Small intestine (tissue), 7 donors: ENCODE measurements around the gene LHPP. TPM values are rescaled to one million over a fixed set of nuclear protein-coding genes. Genes with fewer than 3 reads are reported as not detected.

Experiments used
- DNase-seq, 2 donors: peaks; one replicate each; pipeline versions ENCODE4 v3.0.0 to v3.0.0-alpha.2; 2013
- FAIRE-seq: peaks from 2 replicates; lab custom pipeline; 2012; peaks lifted over from hg19 to GRCh38; lab: Jason Lieb, UNC
- H3K27ac ChIP-seq, 3 donors: one replicate each; pipeline ENCODE4 v1.5.1; 2013; ENCODE audit warnings: low read length in 2 of 3, mild to moderate bottlenecking in 2 of 3, control low read depth in 1 of 3, inconsistent platforms in 1 of 3, low read depth in 1 of 3, moderate library complexity in 1 of 3
- H3K27me3 ChIP-seq, 3 donors: one replicate each; pipeline ENCODE4 v1.6.1; 2013; ENCODE audit warnings: low read length in 3 of 3, inconsistent platforms in 1 of 3; ENCODE audit not compliant: control insufficient read depth in 3 of 3, insufficient read depth in 3 of 3
- H3K36me3 ChIP-seq, 3 donors: one replicate each; pipeline ENCODE4 v1.6.1; 2013; ENCODE audit warnings: low read length in 3 of 3, inconsistent platforms in 1 of 3, low read depth in 1 of 3, mild to moderate bottlenecking in 1 of 3, moderate library complexity in 1 of 3; ENCODE audit not compliant: control insufficient read depth in 3 of 3, insufficient read depth in 2 of 3
- H3K4me1 ChIP-seq, 3 donors: one replicate each; pipeline ENCODE4 v1.6.1; 2013; ENCODE audit warnings: low read length in 2 of 3, inconsistent platforms in 1 of 3, low read depth in 1 of 3, mild to moderate bottlenecking in 1 of 3, moderate library complexity in 1 of 3; ENCODE audit not compliant: control insufficient read depth in 3 of 3, insufficient read depth in 2 of 3
- H3K4me3 ChIP-seq, 3 donors: one replicate each; pipeline ENCODE4 v1.5.1; 2013; ENCODE audit warnings: low read length in 3 of 3, control low read depth in 1 of 3, inconsistent platforms in 1 of 3, low read depth in 1 of 3, mild to moderate bottlenecking in 1 of 3, moderate library complexity in 1 of 3
- H3K9me3 ChIP-seq, 2 donors: one replicate each; pipeline ENCODE4 v1.6.1; 2013; ENCODE audit warnings: low read depth in 1 of 2, low read length in 1 of 2; ENCODE audit not compliant: control insufficient read depth in 2 of 2, insufficient read depth in 1 of 2
- WGBS, 3 donors: extraction: QIAGEN DNeasy Blood & Tissue Kit; methylation state at CpG; one replicate each; pipeline ENCODE4 v1.1.7; 2013; 5-methylcytosine and 5-hydroxymethylcytosine counted together
- polyA plus RNA-seq, 4 donors: library from polyadenylated mRNA; stranded (reverse) in 3 of 4; unstranded in 1 of 4; fragments of 200-250 nt in 3 of 4; fragments of 120-200 nt in 1 of 4; gene quantifications; one replicate each; pipeline versions ENCODE4 v1.2.1 to v1.2.3, GENCODE V29; 2013
- donor health status: healthy with polysubstance abuse.
- donor health status: control.
- donor health status: control.
- donor health status: Bipolar disorder and iron deficiency.
- donor health status: healthy.

The LHPP gene
- polyA plus RNA-seq, 4 donors = 17.2 to 47.7 (median 35.0) TPM

- H3K4me1 ChIP-seq = peaks cover 9 to 33% (median 12%) of the 10 kb centered on the region in 3 donors
- no peaks in the 10 kb centered on the region for H3K27me3 ChIP-seq
- H3K27ac ChIP-seq = no peak overlapping the region
- H3K36me3 ChIP-seq = peaks cover 0 to 59% (median 0%) of the 10 kb centered on the region in 3 donors
- no peaks in the 10 kb centered on the region for H3K9me3 ChIP-seq
- 71 to 90% (median 90%) methylated on average over 6 of the region's 6 CpGs for WGBS, 3 donors
- no peak for FAIRE-seq
- no peak overlapping the region for H3K4me3 ChIP-seq
- no peak for DNase-seq
These were observed 167.8 kb downstream of the LHPP start for GRCh38 chr10:124629415-124629814.

- Histone ChIP-seq H3K9me3 (peaks cover 0 to 3% of the 10 kb centered on the region in 2 donors), H3K36me3 (peaks cover 0 to 57% (median 0%) of the 10 kb centered on the region in 3 donors), H3K4me1 (peaks cover 9 to 33% (median 12%) of the 10 kb centered on the region in 3 donors), H3K27me3 (no peaks in the 10 kb centered on the region), H3K27ac (no peak overlapping the region), H3K4me3 (no peak overlapping the region)
- DNase-seq (no peak), FAIRE-seq (no peak)
- WGBS, 3 donors = 79 to 92% (median 92%) methylated on average over 6 of the region's 6 CpGs
These were observed 168.2 kb downstream of the LHPP start for GRCh38 chr10:124629842-124630241.

- FAIRE-seq = no peak
- H3K9me3 ChIP-seq = peaks cover 0 to 3% of the 10 kb centered on the region in 2 donors
- no peaks in the 10 kb centered on the region for H3K27me3 ChIP-seq
- DNase-seq = no peak
- no peak overlapping the region for H3K4me3 ChIP-seq
- 95 to 96% (median 96%) methylated on average over 5 of the region's 5 CpGs for WGBS, 3 donors
- no peak overlapping the region for H3K27ac ChIP-seq
- peaks cover 0 to 53% (median 0%) of the 10 kb centered on the region in 3 donors for H3K36me3 ChIP-seq
- H3K4me1 ChIP-seq = peaks cover 9 to 33% (median 12%) of the 10 kb centered on the region in 3 donors
These were observed 168.9 kb downstream of the LHPP start for GRCh38 chr10:124630551-124630950.

GRCh38 chr10:124632064-124632531 lies 170.5 kb downstream of the LHPP start:
- H3K9me3 ChIP-seq = peaks cover 0 to 5% of the 10 kb centered on the region in 2 donors
- no peak for FAIRE-seq

GRCh38 chr10:124632566-124632965 lies 170.9 kb downstream of the LHPP start:
- peaks cover 0 to 5% of the 10 kb centered on the region in 2 donors for H3K9me3 ChIP-seq
- H3K27ac ChIP-seq = no peak overlapping the region
- no peak overlapping the region for H3K4me3 ChIP-seq
- FAIRE-seq (no peak), DNase-seq (no peak)
- WGBS, 3 donors = 84 to 91% (median 87%) methylated on average over 10 of the region's 10 CpGs
- H3K36me3 ChIP-seq = peaks cover 0 to 58% (median 0%) of the 10 kb centered on the region in 3 donors
- no peaks in the 10 kb centered on the region for H3K27me3 ChIP-seq
- peaks cover 3 to 16% (median 7%) of the 10 kb centered on the region in 3 donors for H3K4me1 ChIP-seq

More at GRCh38 chr10:124632064-124632531, 170.5 kb downstream of the LHPP start:
- H3K27ac ChIP-seq = no peak overlapping the region
- H3K4me1 ChIP-seq = peaks cover 5 to 20% (median 10%) of the 10 kb centered on the region in 3 donors
- DNase-seq = no peak
- peaks cover 0 to 53% (median 0%) of the 10 kb centered on the region in 3 donors for H3K36me3 ChIP-seq
- 73 to 79% (median 75%) methylated on average over 19 of the region's 19 CpGs for WGBS, 3 donors
- H3K4me3 ChIP-seq = no peak overlapping the region
- H3K27me3 ChIP-seq = no peaks in the 10 kb centered on the region

- FAIRE-seq = no peak
- no peak for DNase-seq
- no peaks in the 10 kb centered on the region for H3K27me3 ChIP-seq
- H3K36me3 ChIP-seq = peaks cover 0 to 65% (median 0%) of the 10 kb centered on the region in 3 donors
- no peak overlapping the region for H3K4me3 ChIP-seq
- peaks cover 0 to 5% of the 10 kb centered on the region in 2 donors for H3K9me3 ChIP-seq
- H3K4me1 ChIP-seq = peaks cover 0 to 6% (median 0%) of the 10 kb centered on the region in 3 donors
- no peak overlapping the region for H3K27ac ChIP-seq
- WGBS, 3 donors = 76 to 86% (median 81%) methylated on average over 19 of the region's 19 CpGs
These were observed 174.8 kb downstream of the LHPP start for GRCh38 chr10:124636271-124636995.

GRCh38 chr10:124637091-124637700 lies 175.6 kb downstream of the LHPP start:
- 95 to 98% (median 96%) methylated on average over 14 of the region's 14 CpGs for WGBS, 3 donors
- FAIRE-seq = no peak
- no peak for DNase-seq
- Histone ChIP-seq H3K27me3 (no peaks in the 10 kb centered on the region), H3K36me3 (peaks cover 0 to 66% (median 0%) of the 10 kb centered on the region in 3 donors), H3K4me1 (peaks cover 0 to 6% (median 6%) of the 10 kb centered on the region in 3 donors), H3K9me3 (peaks cover 0 to 5% of the 10 kb centered on the region in 2 donors), H3K27ac (no peak overlapping the region), H3K4me3 (no peak overlapping the region)

- peaks cover 0 to 6% (median 6%) of the 10 kb centered on the region in 3 donors for H3K4me1 ChIP-seq
- no peak for DNase-seq
- no peak for FAIRE-seq
- peaks cover 0 to 66% (median 0%) of the 10 kb centered on the region in 3 donors for H3K36me3 ChIP-seq
- H3K4me3 ChIP-seq = no peak overlapping the region
- WGBS, 3 donors = 97 to 99% (median 98%) methylated on average over 8 of the region's 8 CpGs
- H3K9me3 ChIP-seq = peaks cover 0 to 5% of the 10 kb centered on the region in 2 donors
- no peaks in the 10 kb centered on the region for H3K27me3 ChIP-seq
- no peak overlapping the region for H3K27ac ChIP-seq
These were observed 176.1 kb downstream of the LHPP start for GRCh38 chr10:124637746-124638145.
